Fibroblast of peridontal ligament (primary cell): Measurements from ENCODE around the gene CHRDL2.
"Not testable (repeated sequence)": the region's sequence is repeated elsewhere in the genome, so short reads cannot be mapped to it uniquely, and the experiment has no call there.

Experiments
- DNase-seq: peaks from one replicate; pipeline ENCODE4 v3.0.0-alpha.2; 2010; ENCODE audit errors: extremely low read depth

CHRDL2 gene

GRCh38 chr11:74670171-74670570, 61.1 kb downstream of the CHRDL2 start:
- no peak for DNase-seq

DNA sequence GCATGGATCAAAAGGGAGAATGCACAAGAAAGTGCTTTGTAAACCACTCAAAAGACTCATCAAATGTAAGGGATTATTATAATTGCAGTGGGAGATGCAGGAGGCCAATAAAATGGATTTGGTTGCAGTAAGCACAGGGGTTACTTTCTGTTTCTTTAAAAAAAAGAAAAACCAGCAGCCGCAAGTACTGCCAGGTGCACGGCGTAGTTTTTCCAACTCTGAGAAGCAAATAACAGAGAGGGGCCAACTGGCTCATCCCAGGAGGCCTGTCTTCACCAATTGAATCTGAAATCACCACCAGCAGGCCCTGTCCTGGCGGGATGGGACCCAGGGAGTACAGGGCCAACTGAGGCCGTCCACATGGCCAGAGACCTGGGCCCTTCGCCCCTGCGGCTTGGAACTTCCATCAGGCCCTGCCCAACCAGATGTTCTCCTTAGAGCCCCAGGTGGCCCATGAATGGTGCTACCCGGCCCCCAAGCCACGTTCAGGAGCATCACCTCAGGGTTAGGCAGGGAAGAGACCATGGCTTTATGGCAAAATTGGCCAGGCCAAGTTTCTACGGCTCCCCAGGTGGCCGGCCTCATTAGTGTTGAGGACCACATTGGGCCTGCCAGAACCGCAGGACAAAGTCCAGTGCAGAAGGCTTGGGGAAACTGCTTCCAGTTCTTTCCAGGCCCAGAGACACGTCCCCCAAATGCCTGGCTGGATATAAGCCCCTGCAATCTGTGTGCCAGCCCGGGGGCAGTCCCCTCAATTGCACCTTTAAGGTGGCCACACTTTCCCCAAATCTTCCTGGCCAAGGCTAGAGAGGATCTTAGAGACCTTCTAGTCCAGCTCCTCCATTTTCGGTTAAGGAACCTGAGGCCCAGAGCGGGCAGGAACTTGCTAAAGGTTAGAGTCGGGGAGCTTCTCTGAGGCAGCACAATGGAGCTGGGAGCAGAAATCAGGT, 61.7 kb downstream of the CHRDL2 start:
- DNase-seq, result no peak

GRCh38 chr11:74663315-74663714, 67.9 kb downstream of the CHRDL2 start:
- DNase-seq, result no peak

DNA sequence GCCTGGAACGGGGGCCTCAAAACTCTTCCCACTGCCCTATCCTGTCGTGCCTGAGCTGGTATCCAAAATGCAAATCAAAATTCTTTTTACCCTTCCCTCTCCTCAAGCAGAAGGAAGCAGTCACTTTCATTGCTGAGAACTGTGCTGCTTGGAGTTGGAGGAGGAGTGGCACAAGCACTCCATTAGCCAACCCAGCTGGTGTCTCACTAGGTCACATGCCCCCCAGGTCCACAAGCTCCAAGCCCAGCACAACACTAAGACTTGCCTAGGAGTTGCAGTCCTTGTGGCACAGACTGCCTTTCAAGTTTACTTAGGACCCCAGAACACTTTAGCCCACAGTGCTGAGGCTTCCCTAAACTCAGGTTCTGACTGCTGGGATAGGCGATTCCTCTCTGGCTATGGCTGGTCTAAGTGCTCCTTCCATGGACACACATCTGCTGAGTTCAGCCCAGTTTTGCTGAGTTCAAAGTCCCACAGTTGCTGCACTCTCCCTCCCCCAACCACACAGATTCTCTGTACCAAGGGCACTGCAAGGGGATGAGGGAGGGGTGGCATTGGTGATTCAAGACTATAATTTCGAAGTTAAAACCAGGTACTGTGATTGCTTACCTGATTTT, 68.6 kb downstream of the CHRDL2 start:
- DNase-seq, result no peak

DNA sequence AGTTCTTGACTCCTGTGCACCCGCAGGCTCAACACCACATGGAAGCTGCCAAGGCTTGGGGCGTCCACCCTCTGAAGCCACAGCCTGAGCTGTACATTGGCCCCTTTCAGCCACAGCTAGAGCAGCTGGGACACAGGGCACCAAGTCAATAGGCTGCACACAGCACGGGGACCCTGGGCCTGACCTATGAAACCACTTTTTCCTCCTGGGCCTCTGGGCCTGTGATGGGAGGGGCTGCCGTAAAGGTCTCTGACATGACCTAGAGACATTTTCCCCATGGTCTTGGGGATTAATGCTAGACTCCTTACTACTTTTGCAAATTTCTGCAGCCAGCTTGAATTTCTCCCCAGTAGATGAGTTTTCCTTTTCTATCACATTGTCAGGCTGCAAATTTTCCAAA, 72.1 kb downstream of the CHRDL2 start:
- not testable (repeated sequence) for DNase-seq

DNA sequence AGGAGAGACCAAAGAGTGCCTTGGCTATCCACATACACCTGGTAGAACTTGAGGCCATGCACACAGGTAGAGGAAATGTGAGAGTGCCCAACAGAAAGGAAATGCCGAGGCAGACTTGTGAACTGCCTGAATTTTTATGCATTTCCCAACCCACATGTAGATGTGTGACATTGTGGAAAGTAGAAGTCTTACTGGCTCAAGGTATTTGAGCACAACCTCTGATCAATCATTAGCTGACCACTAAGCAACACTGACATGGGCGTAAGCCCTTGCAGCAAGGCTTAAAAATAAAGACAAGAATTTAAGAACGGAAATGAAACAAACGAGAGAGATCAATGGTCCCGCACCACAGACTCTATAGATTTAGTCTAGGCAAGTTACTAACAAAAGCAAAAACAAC, 76.2 kb downstream of the CHRDL2 start:
- DNase-seq, result no peak

DNA sequence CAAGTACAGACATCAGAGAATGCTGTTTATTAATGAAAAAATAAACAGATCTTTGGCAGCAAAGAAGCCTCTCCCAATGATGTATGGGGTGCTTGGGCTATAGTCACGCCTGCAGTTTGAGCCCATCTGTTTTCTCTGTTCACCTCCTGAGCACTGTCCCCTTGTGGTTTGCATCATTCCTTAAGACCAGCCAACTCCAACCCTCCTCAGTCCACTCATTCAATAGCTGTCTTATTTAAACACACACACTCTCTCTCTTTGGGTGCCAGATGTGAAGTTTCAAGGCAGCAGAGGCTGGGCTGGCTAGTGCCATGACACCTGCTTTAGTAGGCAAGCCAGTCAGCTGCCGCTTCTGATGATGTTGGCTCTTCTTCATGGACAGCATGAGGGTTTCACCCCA, 80.7 kb downstream of the CHRDL2 start:
- peak; percentile 59 for DNase-seq

GRCh38 chr11:74648894-74649293, 82.3 kb downstream of the CHRDL2 start:
- DNase-seq, result peak; percentile 18

DNA sequence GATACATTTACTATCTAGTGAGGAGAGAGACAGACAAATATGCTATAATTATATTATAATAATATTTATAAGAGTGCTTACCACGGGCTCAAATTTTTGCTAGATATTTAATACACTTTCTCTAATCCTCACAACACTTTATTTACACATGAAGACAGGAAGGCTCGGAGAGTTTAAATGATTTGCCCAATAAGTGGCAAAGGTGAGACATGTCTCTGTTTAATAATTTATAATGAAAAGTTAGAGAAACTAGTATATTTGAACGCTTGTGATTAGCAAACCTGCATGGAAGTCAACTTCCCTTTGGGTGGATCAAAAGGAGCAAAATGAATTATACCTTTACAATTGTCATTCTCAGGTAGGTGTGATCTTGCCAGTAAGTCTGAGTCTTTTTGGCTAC, 83.4 kb downstream of the CHRDL2 start:
- DNase-seq, result no peak

DNA sequence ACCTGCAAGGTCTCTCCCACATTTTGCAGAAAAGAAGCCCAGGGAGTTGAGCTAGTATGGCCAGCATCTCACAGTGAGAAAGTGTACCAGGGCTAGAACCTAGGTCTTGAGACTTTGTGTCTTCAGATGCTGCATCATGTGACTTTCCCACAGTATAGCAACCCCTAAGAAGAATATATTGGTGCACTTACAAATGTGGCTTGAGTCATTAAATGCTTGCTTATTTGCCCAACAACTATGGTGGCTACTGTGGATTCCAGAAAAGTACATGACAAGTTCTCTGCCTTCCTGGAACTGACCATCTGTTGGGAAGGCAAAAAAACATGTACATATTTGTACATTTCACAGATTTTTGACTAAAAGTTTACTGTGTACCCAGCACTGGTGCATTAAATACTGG, 83.8 kb downstream of the CHRDL2 start:
- DNase-seq, result peak; percentile 22

GRCh38 chr11:74646954-74647353, 84.3 kb downstream of the CHRDL2 start:
- DNase-seq, result no peak
